H1 (cell line): ENCODE results near the gene RAB3GAP2. TPM values are rescaled to one million over a fixed set of nuclear protein-coding genes. Genes with fewer than 3 reads are reported as not detected.

Experiments used
- CTCF ChIA-PET: fragments of 300-600 bp; sonication (Branson Sonifier 250); formaldehyde crosslinking; loops from one replicate; lab custom pipeline; 2021; ENCODE audit not compliant: partially characterized antibody; lab: Charles Lee
- POLR2A ChIA-PET: fragments of 300-600 bp; sonication (Branson Sonifier 250); formaldehyde crosslinking; loops from one replicate; lab custom pipeline; 2021; ENCODE audit warnings: inconsistent platforms; ENCODE audit not compliant: partially characterized antibody; lab: Charles Lee
- DNase-seq, 2 experiments: peaks; one replicate each; pipeline versions ENCODE4 v3.0.0 to v3.0.0-alpha.2; 2010 to 2022; ENCODE audit warnings: low spot score in 2 of 2, low read depth in 1 of 2, mixed read lengths in 1 of 2
- FAIRE-seq: peaks from 2 replicates; lab custom pipeline; 2011; peaks lifted over from hg19 to GRCh38; lab: Jason Lieb, UNC
- H2AFZ ChIP-seq: 2 replicates; pipeline ENCODE4 v1.8.1; 2012; ENCODE audit warnings: low read length, inconsistent platforms
- H2AK5ac ChIP-seq: 2 replicates; pipeline ENCODE4 v1.6.1; 2013; ENCODE audit warnings: low read depth, low read length
- H2BK120ac ChIP-seq: replicated peaks from 2 replicates; pipeline ENCODE3; 2013; ENCODE audit warnings: low read depth, low read length, inconsistent platforms
- H2BK12ac ChIP-seq: 2 replicates; pipeline ENCODE4 v1.6.1; 2013; ENCODE audit warnings: low read depth, low read length
- H2BK15ac ChIP-seq: 2 replicates; pipeline ENCODE4 v1.6.1; 2013; ENCODE audit warnings: low read length
- H2BK20ac ChIP-seq: 2 replicates; pipeline ENCODE4 v1.6.1; 2013; ENCODE audit warnings: low read length
- H2BK5ac ChIP-seq: 2 replicates; pipeline ENCODE4 v1.6.1; 2013; ENCODE audit warnings: low read depth, low read length
- H3K14ac ChIP-seq: 2 replicates; pipeline ENCODE4 v1.6.1; 2013; ENCODE audit warnings: inconsistent platforms; ENCODE audit not compliant: insufficient read length
- H3K18ac ChIP-seq: 2 replicates; pipeline ENCODE4 v1.6.1; 2013; ENCODE audit warnings: low read length; ENCODE audit errors: extremely low read depth
- H3K23ac ChIP-seq: 2 replicates; pipeline ENCODE4 v1.6.1; 2013; ENCODE audit warnings: inconsistent platforms; ENCODE audit not compliant: insufficient read length
- H3K23me2 ChIP-seq: 2 replicates; pipeline ENCODE4 v1.6.1; 2013; ENCODE audit warnings: low read depth, low read length
- H3K27ac ChIP-seq: 2 replicates; pipeline ENCODE4 v1.6.1; 2011; ENCODE audit warnings: low read depth, low read length, inconsistent platforms
- H3K27me3 ChIP-seq, 4 experiments: replicated peaks in 1 of 4; 1 replicate in 1 of 4; 2 replicates in 3 of 4; pipeline versions ENCODE4 v1.6.1 to v1.8.1; 2011 to 2013; ENCODE audit warnings: low read length in 3 of 4, mild to moderate bottlenecking in 3 of 4, inconsistent platforms in 2 of 4, mixed read lengths in 2 of 4, moderate library complexity in 1 of 4; ENCODE audit not compliant: control insufficient read depth in 3 of 4, insufficient read depth in 3 of 4; ENCODE audit errors: extremely low read depth in 1 of 4
- H3K36me3 ChIP-seq, 4 experiments: 2 replicates each; pipeline versions ENCODE4 v1.6.1 to v1.8.1; 2011 to 2013; ENCODE audit warnings: mild to moderate bottlenecking in 4 of 4, low read length in 3 of 4, moderate library complexity in 2 of 4, control low read depth in 1 of 4, inconsistent platforms in 1 of 4; ENCODE audit not compliant: insufficient read depth in 4 of 4, control insufficient read depth in 2 of 4
- H3K4ac ChIP-seq: replicated peaks from 2 replicates; pipeline ENCODE3; 2013; ENCODE audit warnings: low read length, low read depth, mixed read lengths, inconsistent platforms; ENCODE audit not compliant: insufficient read length
- H3K4me1 ChIP-seq, 4 experiments: replicated peaks in 1 of 4; 1 replicate in 1 of 4; 2 replicates in 3 of 4; pipeline versions ENCODE4 v1.6.1 to v1.8.1; 2011 to 2013; ENCODE audit warnings: low read length in 3 of 4, inconsistent platforms in 2 of 4, mixed read lengths in 1 of 4; ENCODE audit not compliant: insufficient read depth in 4 of 4, control insufficient read depth in 3 of 4
- H3K4me2 ChIP-seq, 2 experiments: 2 replicates each; pipeline versions ENCODE4 v1.6.1 to v1.8.1; 2011 to 2013; ENCODE audit warnings: low read depth in 2 of 2, low read length in 2 of 2, control low read depth in 1 of 2, inconsistent platforms in 1 of 2, mild to moderate bottlenecking in 1 of 2; ENCODE audit not compliant: insufficient read depth in 1 of 2
- H3K4me3 ChIP-seq, 4 experiments: fragments of 200-600, 300-600 bp in 1 of 4; sonication (generic), shearing (Covaris generic), sonication (Bioruptor Twin) in 1 of 4; 2 replicates each; pipeline versions ENCODE4 v1.5.1 to v1.8.1; 2011 to 2016; ENCODE audit warnings: low read length in 4 of 4, low read depth in 3 of 4, control low read depth in 2 of 4, inconsistent platforms in 2 of 4, mild to moderate bottlenecking in 2 of 4, mixed read lengths in 1 of 4, moderate library complexity in 1 of 4; ENCODE audit not compliant: insufficient read depth in 2 of 4; ENCODE audit errors: extremely low read depth in 1 of 4
- H3K56ac ChIP-seq: replicated peaks from 2 replicates; pipeline ENCODE3; 2013; ENCODE audit warnings: low read depth, mild to moderate bottlenecking, mixed read lengths, low read length, inconsistent platforms; ENCODE audit not compliant: insufficient read length
- H3K79me1 ChIP-seq: 2 replicates; pipeline ENCODE4 v1.6.1; 2013; ENCODE audit warnings: low read depth, low read length, control low read depth
- H3K79me2 ChIP-seq, 2 experiments: 2 replicates each; pipeline versions ENCODE4 v1.6.1 to v1.8.1; 2012 to 2013; ENCODE audit warnings: low read length in 2 of 2, mild to moderate bottlenecking in 2 of 2, inconsistent platforms in 1 of 2; ENCODE audit not compliant: insufficient read depth in 2 of 2, control insufficient read depth in 1 of 2
- H3K9ac ChIP-seq, 4 experiments: replicated peaks in 1 of 4; 1 replicate in 1 of 4; 2 replicates in 3 of 4; pipeline versions ENCODE4 v1.6.1 to v1.8.1; 2011 to 2013; ENCODE audit warnings: low read depth in 3 of 4, low read length in 3 of 4, control low read depth in 2 of 4, mild to moderate bottlenecking in 2 of 4, moderate library complexity in 2 of 4, inconsistent platforms in 1 of 4; ENCODE audit errors: extremely low read depth in 1 of 4
- H3K9me3 ChIP-seq, 2 experiments: 2 replicates each; pipeline versions ENCODE4 v1.6.1 to v1.8.1; 2012 to 2013; ENCODE audit warnings: mild to moderate bottlenecking in 2 of 2, moderate library complexity in 2 of 2, control low read depth in 1 of 2, inconsistent platforms in 1 of 2, low read depth in 1 of 2, low read length in 1 of 2, mixed read lengths in 1 of 2; ENCODE audit not compliant: insufficient read depth in 2 of 2
- H4K20me1 ChIP-seq, 2 experiments: replicated peaks in 1 of 2; 2 replicates each; pipeline versions ENCODE3 to v1.8.1; 2011 to 2013; ENCODE audit warnings: inconsistent platforms in 2 of 2, low read length in 2 of 2, mild to moderate bottlenecking in 1 of 2; ENCODE audit not compliant: insufficient read depth in 2 of 2, control insufficient read depth in 1 of 2
- H4K5ac ChIP-seq: 2 replicates; pipeline ENCODE4 v1.6.1; 2013; ENCODE audit warnings: low read length, low read depth, mixed read lengths, inconsistent platforms; ENCODE audit not compliant: insufficient read length
- H4K8ac ChIP-seq: 2 replicates; pipeline ENCODE4 v1.8.0; 2013; ENCODE audit warnings: mild to moderate bottlenecking, moderate library complexity, low read length, inconsistent platforms; ENCODE audit not compliant: insufficient read depth; ENCODE audit errors: extremely low read depth
- H4K91ac ChIP-seq: replicated peaks from 2 replicates; pipeline ENCODE3; 2013; ENCODE audit warnings: low read length, mixed read lengths, inconsistent platforms; ENCODE audit not compliant: insufficient read length
- CBX8 ChIP-seq: fragments of 300-800, 300-1000 bp; sonication (generic); IDR thresholded peaks from 2 replicates; pipeline ENCODE4 v1.7.1; 2016; ENCODE audit warnings: low read depth, low read length, borderline replicate concordance
- CREB1 ChIP-seq: IDR thresholded peaks from 2 replicates; pipeline ENCODE4 v1.6.1; 2012; ENCODE audit warnings: inconsistent platforms
- HDAC2 ChIP-seq, 2 experiments: fragments of 300-600 bp in 1 of 2; sonication (generic) in 1 of 2; IDR thresholded peaks; 2 replicates each; pipeline ENCODE4 v1.6.1; 2011 to 2012; ENCODE audit warnings: low read depth in 2 of 2, low read length in 2 of 2, mild to moderate bottlenecking in 2 of 2, moderate library complexity in 2 of 2, borderline replicate concordance in 1 of 2, inconsistent platforms in 1 of 2
- HDAC6 ChIP-seq: IDR thresholded peaks from one replicate; pipeline ENCODE4 v1.7.1; 2012; ENCODE audit warnings: low read depth, mild to moderate bottlenecking, inconsistent platforms, low read length, moderate library complexity
- MAFK ChIP-seq: IDR thresholded peaks from 2 replicates; pipeline ENCODE4 v1.6.1; 2012; ENCODE audit warnings: low read depth, mild to moderate bottlenecking, improper control_type of control experiment, low read length
- POLR2A ChIP-seq, 2 experiments: IDR thresholded peaks; 1 replicate in 1 of 2; 2 replicates in 1 of 2; pipeline ENCODE4 v1.6.1; 2011; ENCODE audit warnings: low read depth in 2 of 2, low read length in 2 of 2, mild to moderate bottlenecking in 2 of 2; ENCODE audit errors: control extremely low read depth in 1 of 2
- TEAD4 ChIP-seq: IDR thresholded peaks from 2 replicates; pipeline ENCODE4 v1.6.1; 2012; ENCODE audit warnings: low read depth, low read length, inconsistent platforms, mixed read lengths
- WGBS, 2 experiments: shearing (Covaris generic) in 1 of 2; methylation state at CpG; one replicate each; pipeline versions ENCODE4 v1.1.6 to v1.1.7; 2013 to 2015; ENCODE audit warnings: low lambda C conversion rate in 2 of 2, mixed read lengths in 2 of 2, inconsistent platforms in 1 of 2, low coverage in 1 of 2, missing lambda C conversion rate in 1 of 2; ENCODE audit not compliant: insufficient replicate concordance in 2 of 2, insufficient coverage in 1 of 2, insufficient read length in 1 of 2; ENCODE audit errors: extremely low coverage in 1 of 2, missing lambda C conversion rate in 1 of 2; 5-methylcytosine and 5-hydroxymethylcytosine counted together
- polyA plus RNA-seq, 7 experiments: library from polyadenylated mRNA; depleted of rRNA in 3 of 7; stranded (reverse) in 5 of 7; unstranded in 2 of 7; fragments of >200 nt in 5 of 7; fragments of 200-250 nt in 2 of 7; gene quantifications; 1 replicate in 5 of 7; 2 replicates in 1 of 7; 4 replicates in 1 of 7; pipeline versions ENCODE4 v1.2.1 to v1.2.3, GENCODE V29; 2011 to 2013; ENCODE audit warnings: missing spikeins in 2 of 7, mixed read lengths in 2 of 7
- total RNA-seq: library from RNA; stranded (reverse); fragmentation: NEBNext Ultra II Directional; extraction: Animal tissue kit (Norgen Biotek cat#: 25700); gene quantifications from 2 replicates; pipeline ENCODE4 v1.2.1, GENCODE V29; 2021
- TF ChIP-seq, protein P1 (sequence below), 3 experiments: IDR thresholded peaks; 1 replicate in 2 of 3; 2 replicates in 1 of 3; pipeline versions ENCODE4 v1.5.1 to v1.6.1; 2011; ENCODE audit warnings: low read length in 3 of 3, mild to moderate bottlenecking in 3 of 3, inconsistent platforms in 2 of 3, low read depth in 1 of 3, moderate library complexity in 1 of 3; ENCODE audit not compliant: insufficient read depth in 1 of 3; ENCODE audit errors: control extremely low read depth in 1 of 3
- TF ChIP-seq, protein P2 (sequence below): IDR thresholded peaks from 2 replicates; pipeline ENCODE4 v1.6.1; 2011; ENCODE audit warnings: low read depth, mild to moderate bottlenecking, low read length; ENCODE audit not compliant: insufficient read depth

Gene RAB3GAP2
- total and polyA plus RNA-seq, 2 of the 8 experiments (the other 6 are each of a cell fraction or from before 2014, with no cell fraction given): 19.7 to 52.7 TPM

DNA sequence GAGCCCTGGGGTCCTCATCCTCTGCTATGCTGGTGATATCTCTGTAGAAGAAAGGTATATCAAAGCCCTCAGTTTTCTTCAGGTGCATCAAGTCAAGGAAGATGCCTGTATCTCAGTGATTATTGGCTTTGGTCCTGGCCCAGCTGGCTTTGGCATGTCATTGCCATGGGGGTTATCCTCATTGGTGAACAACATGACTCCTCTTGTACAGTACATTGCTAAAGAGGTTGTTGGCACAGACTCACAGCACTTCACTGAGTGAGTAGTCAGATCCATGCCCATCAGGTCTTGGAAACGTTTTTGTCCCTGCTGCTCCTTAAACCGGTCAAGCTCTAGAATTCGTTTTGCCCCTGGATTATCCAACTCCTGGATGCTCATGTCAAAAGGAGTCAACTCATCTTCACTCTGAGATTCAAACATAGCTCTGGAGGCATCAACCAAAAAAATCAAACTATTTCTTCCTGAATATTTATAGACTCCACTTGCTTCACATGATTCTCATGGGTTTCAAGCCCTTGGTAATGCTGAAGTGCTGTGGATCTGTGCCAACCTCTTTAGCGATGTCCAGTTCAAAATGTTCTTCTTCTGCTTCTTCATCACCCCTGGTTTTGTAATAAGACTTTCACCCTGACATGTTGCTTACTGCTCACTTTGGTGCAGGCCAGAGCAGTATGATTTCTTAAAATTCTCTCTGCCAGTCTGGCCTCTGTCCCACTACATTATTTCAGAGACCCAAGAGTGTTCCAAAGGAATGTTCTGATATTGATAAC is 43.0 kb upstream of the RAB3GAP2 start:
- Histone ChIP-seq H3K4ac (no peak overlapping the region), H3K9me3 (no peaks in the 10 kb centered on the region), H3K79me2 (no peaks in the 10 kb centered on the region), H2BK20ac (no peak overlapping the region), H3K79me1 (no peaks in the 10 kb centered on the region), H2BK120ac (no peak overlapping the region), H2BK5ac (no peak overlapping the region), H4K91ac (no peak overlapping the region), H3K4me2 (no peak overlapping the region), H2AK5ac (no peak overlapping the region), H3K9ac (no peak overlapping the region), H2BK12ac (no peak overlapping the region), H2BK15ac (no peak overlapping the region)
- POLR2A ChIA-PET: interaction anchor here (2.9 kb wide), 1 partner anchor 23 kb away, joined by 9 read pairs; no protein-coding TSS in a partner anchor
- DNase-seq (no peak), FAIRE-seq (no peak)
- no peak for TF ChIP-seq CBX8
- no peak for TF ChIP-seq HDAC2 (IDR thresholded peaks at IDR 0.05; ENCODE audit: borderline replicate concordance in 1 of 2, low read depth in 2 of 2, low read length in 2 of 2)
- no peak for TF ChIP-seq HDAC6
- TF ChIP-seq, protein P1, sequence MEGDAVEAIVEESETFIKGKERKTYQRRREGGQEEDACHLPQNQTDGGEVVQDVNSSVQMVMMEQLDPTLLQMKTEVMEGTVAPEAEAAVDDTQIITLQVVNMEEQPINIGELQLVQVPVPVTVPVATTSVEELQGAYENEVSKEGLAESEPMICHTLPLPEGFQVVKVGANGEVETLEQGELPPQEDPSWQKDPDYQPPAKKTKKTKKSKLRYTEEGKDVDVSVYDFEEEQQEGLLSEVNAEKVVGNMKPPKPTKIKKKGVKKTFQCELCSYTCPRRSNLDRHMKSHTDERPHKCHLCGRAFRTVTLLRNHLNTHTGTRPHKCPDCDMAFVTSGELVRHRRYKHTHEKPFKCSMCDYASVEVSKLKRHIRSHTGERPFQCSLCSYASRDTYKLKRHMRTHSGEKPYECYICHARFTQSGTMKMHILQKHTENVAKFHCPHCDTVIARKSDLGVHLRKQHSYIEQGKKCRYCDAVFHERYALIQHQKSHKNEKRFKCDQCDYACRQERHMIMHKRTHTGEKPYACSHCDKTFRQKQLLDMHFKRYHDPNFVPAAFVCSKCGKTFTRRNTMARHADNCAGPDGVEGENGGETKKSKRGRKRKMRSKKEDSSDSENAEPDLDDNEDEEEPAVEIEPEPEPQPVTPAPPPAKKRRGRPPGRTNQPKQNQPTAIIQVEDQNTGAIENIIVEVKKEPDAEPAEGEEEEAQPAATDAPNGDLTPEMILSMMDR (IDR thresholded peaks at IDR 0.05; ENCODE audit: control extremely low read depth in 1 of 3, insufficient read depth in 1 of 3, low read depth in 1 of 3, low read length in 3 of 3): no peak
- TF ChIP-seq TEAD4: no peak
- TF ChIP-seq MAFK: no peak
- no peak for TF ChIP-seq CREB1
- TF ChIP-seq POLR2A (IDR thresholded peaks at IDR 0.05; ENCODE audit: control extremely low read depth in 1 of 2, low read depth in 2 of 2, low read length in 2 of 2): no peak
- TF ChIP-seq, protein P2, sequence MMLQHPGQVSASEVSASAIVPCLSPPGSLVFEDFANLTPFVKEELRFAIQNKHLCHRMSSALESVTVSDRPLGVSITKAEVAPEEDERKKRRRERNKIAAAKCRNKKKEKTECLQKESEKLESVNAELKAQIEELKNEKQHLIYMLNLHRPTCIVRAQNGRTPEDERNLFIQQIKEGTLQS: no peak
- TF ChIP-seq, all 59 proteins: peak for 0
- H3K27me3 ChIP-seq: no peaks in the 10 kb centered on the region
- no peak overlapping the region for H3K4me3 ChIP-seq
- no peaks in the 10 kb centered on the region for H3K36me3 ChIP-seq
- H2AFZ ChIP-seq: no peak overlapping the region
- H3K4me1 ChIP-seq: peaks cover 0 to 5% (median 0%) of the 10 kb centered on the region in 4 experiments; a peak in 1 of 7 replicates
- no peaks in the 10 kb centered on the region for H4K20me1 ChIP-seq
- H4K5ac ChIP-seq: no peak overlapping the region
- CTCF ChIA-PET: interaction anchor here (1.3 kb wide), 1 partner anchor 18 kb away, joined by 7 read pairs; no protein-coding TSS in a partner anchor
- H3K56ac ChIP-seq: no peak overlapping the region
- no peak overlapping the region for H3K27ac ChIP-seq
- no peaks in the 10 kb centered on the region for H3K23me2 ChIP-seq
- no peak overlapping the region for H3K14ac ChIP-seq
- no peak overlapping the region for H3K18ac ChIP-seq
- H3K23ac ChIP-seq: no peak overlapping the region
- H4K8ac ChIP-seq: no peak overlapping the region
- 91% methylated on average over 4 of the region's 4 CpGs; no CpG with 5 or more reads in 1 of the 2 experiments for WGBS, 2 experiments
